IMR-90 (cell line): ENCODE results near the gene APC.

Experiments
- MAFK ChIP-seq: IDR thresholded peaks from 2 replicates; pipeline ENCODE4 v1.6.1; 2012; ENCODE audit warnings: low read depth, low read length, improper control_type of control experiment
- NFE2L2 ChIP-seq: fragments of 150-350 bp; IDR thresholded peaks from 2 replicates; pipeline ENCODE4 v1.6.1; 2016; ENCODE audit warnings: low read depth, mild to moderate bottlenecking, low read length
- POLR2A ChIP-seq: IDR thresholded peaks from 2 replicates; pipeline ENCODE4 v1.6.1; 2012; ENCODE audit warnings: mild to moderate bottlenecking, low read depth, low read length
- TF ChIP-seq, protein P1 (sequence below): conservative IDR thresholded peaks from 2 replicates; pipeline ENCODE4 v1.5.1; 2012; ENCODE audit warnings: mild to moderate bottlenecking, low read depth, low read length, improper control_type of control experiment

- TF ChIP-seq, protein P1, sequence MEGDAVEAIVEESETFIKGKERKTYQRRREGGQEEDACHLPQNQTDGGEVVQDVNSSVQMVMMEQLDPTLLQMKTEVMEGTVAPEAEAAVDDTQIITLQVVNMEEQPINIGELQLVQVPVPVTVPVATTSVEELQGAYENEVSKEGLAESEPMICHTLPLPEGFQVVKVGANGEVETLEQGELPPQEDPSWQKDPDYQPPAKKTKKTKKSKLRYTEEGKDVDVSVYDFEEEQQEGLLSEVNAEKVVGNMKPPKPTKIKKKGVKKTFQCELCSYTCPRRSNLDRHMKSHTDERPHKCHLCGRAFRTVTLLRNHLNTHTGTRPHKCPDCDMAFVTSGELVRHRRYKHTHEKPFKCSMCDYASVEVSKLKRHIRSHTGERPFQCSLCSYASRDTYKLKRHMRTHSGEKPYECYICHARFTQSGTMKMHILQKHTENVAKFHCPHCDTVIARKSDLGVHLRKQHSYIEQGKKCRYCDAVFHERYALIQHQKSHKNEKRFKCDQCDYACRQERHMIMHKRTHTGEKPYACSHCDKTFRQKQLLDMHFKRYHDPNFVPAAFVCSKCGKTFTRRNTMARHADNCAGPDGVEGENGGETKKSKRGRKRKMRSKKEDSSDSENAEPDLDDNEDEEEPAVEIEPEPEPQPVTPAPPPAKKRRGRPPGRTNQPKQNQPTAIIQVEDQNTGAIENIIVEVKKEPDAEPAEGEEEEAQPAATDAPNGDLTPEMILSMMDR: no peak
- TF ChIP-seq POLR2A (no peak), MAFK (no peak), NFE2L2 (no peak)
Measured at GRCh38 chr5:112847306-112847705, 109.6 kb downstream of the APC start.
